Hippocampal formation (tissue), 2 donors: ENCODE data around the gene UCHL3.
"Not testable (repeated sequence)": the region's sequence is repeated elsewhere in the genome, so short reads cannot be mapped to it uniquely, and the experiment has no call there.

Experiments used
- DNase-seq, 2 donors: peaks; one replicate each; lab custom pipeline; 2025; lab: John Stamatoyannopoulos, UW

Gene UCHL3

DNA sequence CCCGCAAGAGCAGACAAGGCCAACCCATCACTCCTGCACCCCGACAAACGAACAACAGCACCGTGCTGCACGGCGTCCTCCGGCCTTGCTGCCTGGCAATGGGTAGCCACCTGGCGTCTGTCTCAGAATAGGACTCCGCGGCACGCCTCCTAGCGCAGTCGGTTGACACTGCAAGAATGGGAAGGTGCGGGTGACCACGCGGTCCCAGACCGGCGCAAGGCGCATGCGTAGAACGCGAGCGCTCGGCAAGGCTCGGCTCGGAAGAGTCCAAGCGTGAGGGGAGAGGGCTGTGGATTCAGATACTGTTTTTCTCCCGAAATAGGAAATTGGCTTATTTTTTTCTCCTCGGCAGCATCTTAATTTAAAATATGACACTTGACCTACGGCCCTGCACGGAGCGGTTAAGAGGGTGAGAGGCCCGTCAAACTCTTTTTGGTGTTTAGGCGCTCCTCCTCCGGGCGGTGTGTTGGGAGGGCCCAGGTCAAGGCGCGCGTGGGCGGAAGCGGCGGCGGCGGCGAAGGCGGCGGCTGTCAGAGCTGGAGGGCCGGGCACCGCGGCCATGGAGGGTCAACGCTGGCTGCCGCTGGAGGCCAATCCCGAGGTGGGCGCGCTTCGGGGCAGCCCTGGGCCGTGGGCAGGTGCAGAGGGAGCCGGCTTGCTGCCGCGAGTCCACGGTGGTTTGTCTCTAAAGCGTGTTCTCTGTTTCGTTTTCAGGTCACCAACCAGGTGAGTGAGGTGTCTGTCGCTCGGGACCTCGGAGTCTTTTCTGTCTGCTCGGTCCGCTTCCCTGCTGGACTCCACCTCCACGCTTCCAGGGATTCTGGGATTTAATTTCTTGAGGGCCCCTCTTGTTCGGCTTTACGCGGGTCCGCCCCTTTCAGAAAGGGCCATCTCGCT, at the start of gene UCHL3:
TSS of gene UCHL3 (plus strand) at position 530 of the 897 bp plus-strand sequence. CDS start at position 560, 30 bp downstream.
- peak; percentile 89 to 94 for DNase-seq

- DNase-seq: no peak
Measured at GRCh38 chr13:75505327-75505726, 44.3 kb upstream of the UCHL3 start.

DNA sequence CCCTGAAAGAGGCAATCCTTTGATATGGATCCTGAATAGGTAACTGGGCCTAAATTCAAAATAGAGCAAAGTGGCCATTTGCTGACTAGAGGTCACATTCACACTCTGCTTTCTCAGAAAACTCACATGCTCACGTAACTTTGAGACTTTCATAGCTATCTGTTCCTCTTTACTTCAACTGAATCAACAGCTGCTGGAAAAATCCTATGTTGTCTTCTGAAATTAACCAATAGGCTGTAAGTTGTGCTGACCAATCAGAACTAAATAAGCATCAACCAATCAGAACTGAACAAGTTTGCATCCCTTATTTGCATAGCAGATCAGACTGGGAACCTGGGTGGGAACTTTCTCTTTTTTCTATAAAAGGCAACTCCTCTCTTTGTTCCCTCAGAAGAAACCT, 43.6 kb upstream of the UCHL3 start:
- no peak for DNase-seq

DNA sequence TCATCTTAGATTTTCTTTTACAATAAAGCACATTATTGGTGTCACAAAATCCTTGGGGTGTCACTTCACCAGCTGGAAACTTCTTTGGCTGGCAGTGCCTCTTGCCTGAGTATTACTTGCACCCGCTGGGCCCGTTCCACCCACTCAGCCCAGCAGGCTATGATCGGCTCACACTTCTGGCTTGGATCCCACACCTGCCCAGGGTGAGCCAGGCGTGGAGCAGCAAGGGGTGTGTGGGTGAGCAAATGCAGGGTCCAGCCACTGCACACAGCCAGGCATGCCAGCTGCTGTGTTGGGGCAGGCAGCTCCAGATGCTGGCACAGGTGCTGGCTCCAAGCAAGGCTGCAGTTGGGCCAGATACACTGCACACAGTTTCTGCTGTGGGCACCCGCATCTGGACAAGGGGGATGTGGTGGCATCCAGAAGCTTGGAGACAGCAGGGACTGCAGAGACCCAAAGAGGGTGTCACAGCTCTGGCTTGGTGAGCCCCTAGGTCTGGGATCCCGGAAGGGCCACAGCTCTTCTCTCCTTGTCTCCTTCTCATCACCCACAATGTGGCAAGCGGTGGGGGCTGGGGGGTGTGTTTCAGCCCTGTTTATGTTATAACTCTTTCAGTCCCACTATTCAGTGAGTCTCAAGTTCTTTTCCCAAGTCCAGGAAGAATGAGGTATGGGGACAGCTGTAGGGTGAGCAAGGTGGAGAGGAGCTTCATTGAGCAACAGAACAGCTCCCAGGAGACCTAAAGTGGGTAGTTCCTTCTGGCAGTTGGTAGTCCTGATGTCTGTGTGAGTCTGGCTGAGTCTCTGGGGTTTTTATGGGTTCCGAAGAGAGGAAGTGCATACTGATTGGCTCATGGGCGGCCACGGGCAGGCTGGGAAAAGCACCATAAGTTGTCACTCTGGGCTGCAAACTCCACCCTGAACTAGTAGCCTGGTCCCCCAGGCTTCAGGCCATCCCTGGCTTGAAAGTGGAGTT, 42.3 kb upstream of the UCHL3 start:
- no peak for DNase-seq

DNA sequence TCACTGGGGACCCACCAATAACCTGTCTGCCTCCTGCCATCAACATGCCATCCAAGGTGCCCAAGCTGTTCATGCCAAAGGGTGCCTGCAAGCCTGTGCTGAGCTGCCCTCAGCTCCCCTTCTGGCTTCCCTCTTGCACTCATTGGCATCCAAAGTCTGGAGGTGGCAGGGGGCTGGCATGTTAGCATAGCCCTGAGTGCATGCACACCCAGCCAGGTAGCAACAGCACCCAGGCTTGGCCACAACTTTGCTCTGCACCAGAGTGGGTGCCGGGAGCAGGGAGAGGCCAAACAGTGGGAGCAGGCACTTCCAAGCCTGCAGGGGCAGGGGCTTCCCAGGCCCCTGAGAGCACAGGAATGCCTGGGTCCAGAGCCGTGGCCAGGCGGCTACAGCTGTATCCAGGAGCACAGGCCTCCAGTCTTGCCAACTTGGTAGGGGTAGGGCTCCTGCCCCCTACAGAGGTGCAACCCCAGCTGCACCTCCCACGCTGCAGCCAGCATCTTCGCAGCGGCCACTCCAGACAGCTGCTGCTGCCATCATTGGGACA, 41.5 kb upstream of the UCHL3 start:
- DNase-seq: no peak

DNA sequence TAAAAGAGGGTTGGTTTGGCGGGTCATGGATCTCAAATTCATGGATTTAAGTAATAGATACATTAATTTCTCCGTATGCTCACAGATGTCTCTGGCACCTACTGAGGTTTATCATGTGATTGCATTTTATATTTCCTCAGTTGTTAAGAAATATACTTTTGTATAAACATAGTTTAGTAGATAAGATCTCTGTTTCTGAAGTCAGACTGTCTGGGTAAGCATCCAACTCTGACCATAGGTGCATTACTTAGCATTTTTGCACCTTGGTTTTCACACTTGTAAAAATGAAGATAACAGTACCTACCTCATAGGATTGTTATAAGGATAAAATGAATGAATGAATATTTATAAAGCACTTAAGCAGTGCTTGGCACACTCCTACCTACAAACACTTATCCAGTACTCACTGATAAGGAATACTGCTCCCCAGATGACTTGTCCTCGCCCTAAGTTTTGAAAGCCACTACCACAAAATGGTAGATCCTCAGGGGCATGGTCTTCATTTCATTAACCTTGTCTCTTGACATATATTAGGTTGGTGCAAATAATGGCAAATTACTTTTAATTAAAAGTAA, 38.5 kb upstream of the UCHL3 start:
- DNase-seq: no peak

DNA sequence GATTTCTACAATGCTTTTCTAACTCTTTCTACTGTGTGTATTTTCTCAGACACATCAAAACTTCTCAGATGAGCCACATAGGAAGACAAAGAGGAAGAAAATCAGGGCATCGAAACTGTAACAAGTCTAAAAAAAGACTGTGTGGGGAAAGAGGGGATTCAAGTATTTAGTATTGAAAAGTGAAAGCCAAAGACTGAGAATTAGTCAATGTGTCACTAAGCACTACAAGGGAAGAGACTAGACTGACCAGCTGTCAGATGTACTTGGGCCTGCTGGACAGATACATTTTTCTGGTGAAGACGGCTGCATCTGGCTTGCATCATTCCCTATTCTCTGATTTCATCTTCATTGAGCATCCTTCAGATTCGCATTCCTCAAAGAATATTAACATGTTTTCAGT, 37.3 kb upstream of the UCHL3 start:
- no peak for DNase-seq

DNA sequence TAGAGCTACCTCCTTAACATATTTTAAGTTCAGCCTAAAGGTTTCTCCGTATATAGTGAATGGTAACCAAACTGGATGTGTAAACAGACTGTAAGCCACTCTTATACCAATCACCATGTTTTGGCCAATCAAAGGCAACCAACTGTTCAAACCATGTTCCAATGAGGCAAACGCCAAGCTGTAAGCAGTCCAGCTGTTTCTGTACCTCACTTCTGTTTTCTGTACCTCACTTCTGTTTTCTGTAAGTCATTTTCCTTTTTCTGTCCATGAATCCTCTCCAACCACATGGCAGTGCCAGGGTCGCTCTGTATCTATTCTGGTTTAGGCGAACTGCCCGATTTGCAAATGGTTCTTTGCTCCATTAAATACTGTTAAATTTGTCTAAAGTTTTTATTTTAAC, 36.3 kb upstream of the UCHL3 start:
- DNase-seq: no peak

DNA sequence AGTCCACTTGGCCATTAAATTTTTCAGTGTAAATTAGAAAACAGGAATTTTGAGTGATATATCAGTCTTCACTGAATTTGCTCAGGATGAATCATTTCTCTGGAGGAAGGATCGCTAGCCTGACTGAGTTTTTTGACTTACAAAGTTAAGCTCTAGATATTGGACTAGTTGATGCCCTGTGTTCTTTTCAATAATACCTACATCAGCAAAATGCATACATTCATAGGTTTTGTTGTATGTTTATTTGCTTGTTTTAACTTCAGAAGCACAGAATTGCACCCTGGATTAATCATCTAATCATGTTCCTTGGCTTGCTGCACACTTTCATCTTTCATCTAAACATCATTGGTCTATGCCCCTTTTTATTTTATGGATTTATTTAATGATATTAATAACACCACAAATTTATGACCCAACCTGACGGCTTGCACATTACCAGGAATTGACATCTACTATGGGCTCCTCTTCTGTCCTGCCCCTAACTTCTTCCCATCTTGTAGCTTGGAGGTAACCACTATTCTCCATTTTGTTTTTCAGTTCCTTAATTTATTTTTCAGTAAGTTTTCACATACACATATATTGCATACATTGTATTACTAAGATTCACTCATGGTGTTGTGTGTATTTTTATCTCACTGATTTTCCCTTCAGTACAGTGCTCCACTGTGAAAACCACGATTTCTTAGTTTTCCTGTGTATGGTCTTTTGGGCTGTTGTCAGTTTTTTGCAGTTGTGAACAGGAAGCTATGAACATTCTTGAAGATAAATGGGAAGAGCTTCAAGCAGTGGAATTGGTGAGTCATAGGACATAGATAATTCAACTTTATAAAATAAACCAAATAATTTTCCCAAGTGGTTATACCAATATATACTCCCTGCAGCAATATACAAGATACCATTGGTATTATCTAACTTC, 35.3 kb upstream of the UCHL3 start:
- no peak for DNase-seq

- DNase-seq: no peak
Measured at GRCh38 chr13:75518439-75519088, 31.0 kb upstream of the UCHL3 start.

GRCh38 chr13:75521956-75522355, 27.6 kb upstream of the UCHL3 start:
- no peak for DNase-seq

DNA sequence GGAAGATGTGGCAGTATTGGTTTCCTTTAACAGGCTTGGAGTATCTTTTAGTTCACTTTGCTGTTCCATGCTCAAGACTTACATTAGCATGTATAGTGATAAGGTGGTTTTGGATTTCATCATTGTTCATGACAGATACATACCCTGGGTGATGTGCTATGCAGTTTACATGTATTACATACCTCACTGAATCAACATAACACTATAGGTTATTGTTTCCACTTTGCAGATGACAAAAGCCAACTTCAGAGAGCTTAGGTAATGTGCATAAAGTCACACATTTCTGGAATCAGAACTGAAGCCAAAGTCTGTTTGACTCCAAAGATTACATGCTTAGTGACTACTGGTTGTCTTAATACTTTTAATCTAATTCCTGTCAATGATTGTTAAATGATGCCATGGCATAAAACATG, 19.0 kb upstream of the UCHL3 start:
- no peak for DNase-seq

- no peak for DNase-seq
Measured at GRCh38 chr13:75533861-75534260, 15.7 kb upstream of the UCHL3 start.

DNA sequence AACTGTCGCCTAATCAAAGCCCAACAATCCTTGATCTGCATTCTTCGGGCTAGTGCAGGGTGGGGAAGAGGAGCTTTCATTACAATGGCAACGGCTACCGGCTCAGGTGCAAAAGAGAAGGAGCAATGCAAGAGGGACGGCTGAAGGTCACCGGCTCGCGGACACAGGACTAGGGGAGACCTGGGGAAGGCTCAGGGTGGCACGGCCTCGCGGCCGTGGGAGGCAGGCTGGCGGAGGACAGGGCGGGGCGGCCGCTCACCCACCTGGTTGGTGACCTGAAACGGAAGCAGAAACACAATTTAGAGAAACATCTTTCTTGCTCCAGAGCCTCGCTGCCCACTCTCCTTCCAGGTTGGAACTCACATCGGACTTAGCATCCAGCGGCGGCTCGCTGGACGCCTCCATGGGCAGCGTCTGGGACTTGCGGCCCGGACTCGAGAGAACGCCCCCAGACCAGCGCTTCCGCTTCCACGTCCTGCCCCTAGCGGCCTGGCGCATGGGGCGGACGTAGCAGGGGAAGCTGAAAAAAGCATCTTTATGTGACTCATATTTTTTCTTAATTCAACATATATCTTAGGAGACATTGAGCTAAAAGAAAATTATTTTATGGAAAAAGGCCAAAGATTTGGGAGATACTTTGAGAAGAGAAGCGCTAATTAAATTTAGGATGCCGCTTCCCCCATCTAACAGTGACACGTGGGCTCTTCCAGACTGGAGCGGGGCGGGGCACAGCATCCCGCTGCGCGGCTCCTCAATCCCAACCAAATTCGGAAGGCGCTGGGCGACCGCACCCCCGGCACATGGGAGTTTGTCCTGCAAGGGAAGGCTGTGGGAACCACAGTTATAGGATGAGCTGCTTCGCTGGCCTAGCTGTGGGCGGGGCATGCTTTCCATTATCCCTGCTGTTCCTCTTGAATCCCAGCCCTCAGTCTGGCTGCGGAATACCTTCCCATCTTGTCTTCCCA, 11.9 kb upstream of the UCHL3 start, which contains the start of gene COMMD6:
TSS of gene COMMD6 (minus strand) at position 441 of the 965 bp plus-strand sequence. CDS start at position 405, 36 bp downstream.
- peak; percentile 64 to 84 for DNase-seq

DNA sequence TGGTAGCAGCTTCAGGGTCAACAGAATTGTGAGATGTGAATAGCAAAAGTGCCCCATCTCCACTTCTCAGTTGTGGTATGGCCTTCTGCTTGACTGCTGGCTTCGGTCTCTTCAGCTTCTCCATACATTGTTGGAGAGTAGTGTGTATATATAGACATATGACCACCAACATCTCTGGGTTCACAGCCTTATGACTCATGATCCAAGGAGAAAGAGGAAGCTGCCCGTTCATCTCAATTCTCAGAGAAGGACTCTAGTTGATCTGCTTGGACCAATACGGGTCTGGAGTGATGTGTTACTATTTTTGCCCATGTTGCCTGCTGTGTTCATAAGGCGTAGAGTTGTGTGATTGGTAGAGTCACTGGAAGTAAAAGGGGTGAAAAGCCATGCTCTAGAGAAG, 8.3 kb upstream of the UCHL3 start:
- DNase-seq: peak in 1 of 2 donors; percentile 46

- no peak for DNase-seq
Measured at GRCh38 chr13:75541961-75542360, 7.6 kb upstream of the UCHL3 start.

- no peak for DNase-seq
Measured at GRCh38 chr13:75544681-75545330, 4.8 kb upstream of the UCHL3 start.

DNA sequence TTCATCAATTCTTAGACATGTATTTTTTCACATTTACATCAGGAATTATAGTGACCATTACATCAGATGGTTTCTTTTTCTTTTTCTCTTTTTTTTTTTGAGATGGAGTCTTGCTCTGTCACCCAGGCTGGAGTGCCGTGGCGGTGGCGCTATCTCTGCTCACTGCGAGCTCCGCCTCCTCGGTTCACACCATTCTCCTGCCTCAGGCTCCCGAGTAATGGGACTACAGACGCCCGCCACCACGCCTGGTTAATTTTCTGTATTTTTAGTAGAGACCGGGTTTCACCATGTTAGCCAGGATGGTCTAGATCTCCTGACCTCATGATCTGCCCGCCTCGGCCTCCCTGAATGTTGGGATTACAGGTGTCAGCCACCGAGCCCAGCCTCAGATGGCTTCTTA, 4.2 kb upstream of the UCHL3 start:
- not testable (repeated sequence) for DNase-seq
